Activated CD8-positive, alpha-beta memory T cell treated with anti-CD3 and anti-CD28 coated beads, Interleukin-2, amount 50 U/mL, for 1 hour (primary cell): ENCODE results near the gene GRID1.
"Not testable (repeated sequence)": the region's sequence is repeated elsewhere in the genome, so short reads cannot be mapped to it uniquely, and the experiment has no call there.

Experiments used
- DNase-seq: peaks from one replicate; pipeline ENCODE4 v3.0.0-alpha.2; 2020; ENCODE audit errors: extremely low read depth

GRID1 gene

DNA sequence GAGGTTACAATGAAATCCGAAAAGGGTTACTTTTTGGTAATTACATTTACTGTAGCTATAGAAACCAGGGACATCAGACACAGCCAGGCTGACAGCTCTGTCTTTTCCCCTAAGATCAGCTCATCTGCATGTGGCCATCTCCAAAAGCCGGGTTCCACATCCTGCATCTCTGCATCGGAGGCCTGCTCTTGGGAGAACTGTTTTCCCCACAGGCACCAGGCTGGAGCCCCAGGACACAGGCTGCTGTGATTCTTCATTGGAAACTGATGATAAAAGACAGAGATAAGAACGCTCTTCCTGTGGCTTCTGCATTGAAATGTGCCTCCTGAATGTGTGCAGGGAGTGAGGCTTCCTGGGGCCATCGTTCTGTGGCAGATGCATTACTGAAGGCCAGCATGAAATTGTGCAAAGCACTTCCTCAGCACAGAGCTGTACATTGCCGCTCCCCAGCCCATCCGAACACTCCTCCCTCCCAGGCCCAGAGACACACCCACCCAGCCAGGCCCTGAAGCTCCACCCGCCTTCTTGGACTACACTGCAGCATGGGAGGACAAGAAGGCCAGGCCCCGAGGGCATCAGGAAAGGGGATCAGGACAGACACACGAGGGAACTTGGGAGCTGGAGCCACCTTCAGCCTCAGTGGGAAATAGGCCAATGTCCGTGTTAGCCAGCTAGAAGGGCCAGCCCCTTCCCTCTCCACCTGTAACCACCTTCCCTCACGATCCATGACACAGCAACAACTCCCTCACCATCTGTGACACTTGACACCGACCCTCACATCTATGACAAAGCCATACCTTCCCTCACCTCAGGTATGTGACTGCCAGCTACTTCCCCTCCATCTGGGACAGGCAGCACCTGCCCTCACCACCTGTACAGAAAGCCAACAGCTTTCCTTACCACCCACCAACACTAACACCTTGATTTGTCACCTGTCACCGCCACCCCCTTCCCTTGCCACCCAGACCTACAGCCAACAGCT, 113.2 kb downstream of the GRID1 start:
- no peak for DNase-seq

GRCh38 chr10:86252556-86252955, 114.0 kb downstream of the GRID1 start:
- DNase-seq = no peak

DNA sequence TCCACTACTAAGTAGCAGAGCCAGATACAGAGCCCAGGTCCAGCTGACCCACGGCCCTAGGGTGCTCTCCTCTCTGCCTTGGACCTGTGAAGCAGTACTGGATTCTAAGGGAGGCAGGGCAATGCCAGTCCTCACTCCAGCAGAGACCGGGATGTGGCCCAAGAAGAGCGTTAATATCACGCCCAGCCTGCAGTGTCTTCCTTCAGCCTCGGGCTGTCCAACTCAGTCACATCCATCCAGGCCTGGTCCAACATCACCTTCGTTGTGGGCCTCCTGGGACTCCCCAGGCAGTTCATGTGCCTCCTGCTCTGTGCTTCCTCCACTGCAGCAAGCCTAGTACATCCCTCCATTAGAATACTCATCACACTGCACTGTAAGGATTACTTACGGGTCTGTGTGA, 114.5 kb downstream of the GRID1 start:
- DNase-seq = no peak

DNA sequence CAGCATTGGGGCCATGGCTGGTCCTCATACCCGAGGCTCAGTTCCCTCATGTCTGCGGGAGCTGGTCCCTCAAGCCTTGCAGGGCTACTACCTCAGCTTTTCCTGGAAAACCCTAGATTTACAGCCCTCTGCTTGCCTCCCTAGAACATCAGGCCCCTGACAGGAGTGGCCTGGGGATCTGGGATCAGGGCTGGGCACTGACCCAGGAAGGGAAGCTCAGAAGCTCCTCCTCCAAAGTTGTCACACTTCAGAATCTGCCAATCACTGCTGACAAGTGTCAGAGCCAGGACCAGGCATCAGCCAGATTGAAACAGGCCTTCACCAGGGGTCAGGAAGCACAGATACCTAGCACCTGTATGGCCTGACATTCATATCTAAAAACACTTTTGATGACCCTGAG, 115.2 kb downstream of the GRID1 start:
- no peak for DNase-seq

- DNase-seq = no peak
Observed at GRCh38 chr10:86250399-86250798, 116.2 kb downstream of the GRID1 start.

GRCh38 chr10:86249794-86250193, 116.8 kb downstream of the GRID1 start:
- no peak for DNase-seq

DNA sequence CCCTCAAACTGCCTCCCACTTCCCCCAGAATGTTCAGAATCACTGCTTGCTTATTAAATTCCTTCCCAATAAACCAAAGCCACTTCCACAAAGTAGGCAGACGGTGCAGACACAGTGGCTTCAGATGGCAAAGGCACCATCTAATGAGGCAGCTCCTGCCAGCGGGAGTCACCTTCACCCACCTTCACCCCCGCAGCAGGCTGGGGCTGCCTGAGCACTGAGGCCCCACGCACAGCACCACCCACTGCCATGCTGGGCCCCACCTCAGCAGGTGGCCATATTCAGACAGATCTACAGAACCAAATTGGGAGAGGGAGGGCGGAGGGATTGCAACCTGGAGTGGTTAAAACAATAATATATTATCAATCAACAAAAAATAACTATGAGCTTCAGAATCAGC, 118.5 kb downstream of the GRID1 start:
- no peak for DNase-seq

DNA sequence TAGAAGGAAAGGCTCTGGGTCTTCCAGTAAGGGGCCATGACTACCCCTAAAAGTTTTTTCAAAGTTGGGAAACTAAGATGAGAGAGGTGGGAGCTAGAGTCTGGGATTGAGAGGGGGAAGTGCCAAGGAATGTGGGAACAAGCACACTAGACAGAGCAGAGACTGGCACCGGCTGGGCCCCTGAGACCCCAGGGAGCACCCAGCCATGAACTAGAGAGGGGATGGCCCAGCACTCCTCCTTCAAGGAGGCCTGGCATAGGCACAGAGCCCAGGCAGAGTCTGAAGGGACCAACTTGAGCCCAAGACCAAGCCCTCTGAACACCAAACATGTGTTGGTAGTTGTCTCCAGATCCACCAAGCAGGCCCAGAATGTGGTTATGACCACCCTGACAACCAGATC, 119.0 kb downstream of the GRID1 start:
- no peak for DNase-seq

DNA sequence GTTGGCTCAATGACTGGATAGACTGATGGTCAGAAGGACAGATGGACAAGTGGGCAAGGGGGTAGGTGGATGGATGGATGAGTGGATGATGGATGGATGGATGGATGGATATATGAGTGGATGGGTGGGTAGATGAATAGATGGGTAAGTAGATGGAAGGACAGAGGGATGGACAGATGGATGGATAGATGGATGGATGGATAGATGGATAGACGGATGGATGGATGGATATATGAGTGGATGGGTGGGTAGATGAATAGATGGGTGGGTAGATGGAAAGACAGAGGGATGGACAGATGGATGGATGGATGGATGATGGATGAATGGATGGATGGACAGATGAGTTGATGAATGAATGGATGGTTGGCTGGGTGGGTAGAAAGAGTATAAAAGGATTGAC, 119.5 kb downstream of the GRID1 start:
- no peak for DNase-seq

DNA sequence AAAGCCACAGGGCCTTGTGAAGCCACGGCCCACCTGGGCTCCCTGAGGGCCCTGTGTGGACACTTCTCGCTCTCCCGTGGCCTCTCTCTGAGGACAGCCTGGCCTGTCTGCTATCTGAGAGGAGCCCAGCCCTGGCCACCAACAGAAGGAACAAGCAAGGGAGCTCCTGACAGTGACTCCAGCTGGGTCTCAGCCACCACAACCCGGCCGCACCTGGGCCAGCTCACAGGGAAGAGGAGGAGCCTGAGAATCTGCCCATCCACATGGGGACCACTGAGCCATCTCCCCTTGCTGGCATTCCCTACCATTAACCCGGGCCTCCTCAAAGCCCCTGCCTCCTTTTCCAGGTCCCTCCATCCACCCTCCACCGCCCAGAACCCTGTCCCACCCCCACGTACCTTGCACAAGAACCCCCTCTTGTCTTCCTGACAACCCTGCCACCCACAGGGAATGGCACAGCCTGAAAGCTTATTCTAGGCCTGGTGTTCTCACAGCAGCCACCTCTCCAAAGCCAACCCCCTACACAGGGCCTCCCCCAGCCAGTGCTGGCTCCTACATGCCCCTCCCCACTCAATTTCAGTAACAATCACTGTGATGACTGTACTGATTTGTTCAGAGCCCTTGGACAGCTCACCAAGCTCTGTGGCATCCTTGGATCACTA, 120.2 kb downstream of the GRID1 start:
- DNase-seq = no peak

DNA sequence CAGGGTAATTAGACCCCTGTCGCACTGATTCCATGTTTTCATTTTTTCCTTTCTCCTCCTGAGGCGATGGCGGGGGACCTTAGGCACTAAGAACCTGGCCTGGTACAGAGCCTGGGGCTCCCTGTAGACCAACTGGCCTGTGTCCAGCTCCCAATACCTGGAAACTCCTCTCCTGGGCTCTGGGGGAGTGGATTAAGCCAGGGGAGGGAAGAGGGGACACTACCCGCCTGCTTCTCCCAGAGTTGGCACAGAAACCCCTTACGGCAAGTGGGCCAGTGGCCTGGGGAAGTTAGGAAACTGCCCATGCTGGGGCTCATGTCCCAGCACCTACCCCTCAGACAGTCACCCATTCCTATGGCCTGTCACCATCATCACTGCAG, 121.6 kb downstream of the GRID1 start:
- DNase-seq = no peak

- no peak for DNase-seq
Observed at GRCh38 chr10:86244297-86245014, 122.1 kb downstream of the GRID1 start.

- no peak for DNase-seq
Observed at GRCh38 chr10:86243651-86244155, 122.9 kb downstream of the GRID1 start.

DNA sequence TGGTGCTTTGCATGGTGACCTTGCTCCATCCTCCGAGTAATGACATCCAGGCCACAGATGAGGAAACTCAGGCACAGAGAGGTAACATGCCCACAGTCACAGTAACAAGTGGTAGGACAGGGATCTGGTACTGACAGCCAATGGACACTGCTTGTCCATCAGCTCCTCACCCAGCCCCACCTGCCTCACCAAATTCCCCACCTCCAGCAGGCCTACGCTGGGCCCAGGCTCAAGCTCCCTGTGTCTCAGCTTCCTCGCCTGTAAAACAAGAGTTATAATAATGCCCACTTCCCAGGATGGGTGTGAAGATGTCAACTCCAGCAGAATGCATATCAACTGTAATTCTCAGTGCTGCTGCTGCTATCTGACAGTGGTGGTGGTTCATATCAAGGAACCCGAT, 123.8 kb downstream of the GRID1 start:
- no peak for DNase-seq

GRCh38 chr10:86238089-86238488, 128.5 kb downstream of the GRID1 start:
- DNase-seq = not testable (repeated sequence)

GRCh38 chr10:86234541-86235270, 131.9 kb downstream of the GRID1 start:
- no peak for DNase-seq

GRCh38 chr10:86234107-86234506, 132.5 kb downstream of the GRID1 start:
- no peak for DNase-seq

GRCh38 chr10:86233131-86233530, 133.5 kb downstream of the GRID1 start:
- no peak for DNase-seq

DNA sequence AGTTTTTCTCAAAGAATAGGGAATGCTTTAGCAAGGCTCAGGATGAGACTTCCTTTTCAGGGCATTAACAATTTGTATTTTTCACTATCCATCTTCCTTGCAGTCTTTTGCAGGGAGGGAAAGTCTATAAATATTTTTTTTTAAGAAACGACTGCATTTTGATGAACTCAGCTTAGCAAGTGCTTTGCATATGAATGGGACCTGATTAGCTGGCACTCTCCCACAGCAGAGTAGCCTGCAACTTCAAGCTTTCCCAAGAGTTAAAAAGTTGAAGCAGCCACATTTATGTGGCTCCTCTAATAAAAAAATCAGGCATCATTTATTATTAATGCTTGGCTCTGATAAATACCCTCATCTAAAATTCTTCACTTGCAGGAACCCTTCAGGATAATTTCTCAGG, 134.0 kb downstream of the GRID1 start:
- DNase-seq = no peak

- no peak for DNase-seq
Observed at GRCh38 chr10:86231796-86232560, 134.6 kb downstream of the GRID1 start.
